Left ventricle myocardium inferior (tissue), 1 donor: ENCODE results near the gene USP20. TPM values are rescaled to one million over a fixed set of nuclear protein-coding genes. Genes with fewer than 3 reads are reported as not detected.
"Not testable (repeated sequence)": the region's sequence is repeated elsewhere in the genome, so short reads cannot be mapped to it uniquely, and the experiment has no call there.

Experiments
- DNase-seq: peaks from one replicate; pipeline ENCODE4 v3.0.0-alpha.2; 2020
- H3K27ac ChIP-seq: fragments of 200-600 bp; replicated peaks from 2 replicates; pipeline ENCODE4 v1.8.0; 2021
- H3K27me3 ChIP-seq: fragments of 200-600 bp; 2 replicates; pipeline ENCODE4 v1.8.0; 2021; ENCODE audit warnings: low read depth
- H3K36me3 ChIP-seq: fragments of 200-600 bp; 2 replicates; pipeline ENCODE4 v1.8.0; 2021
- H3K4me1 ChIP-seq: fragments of 200-600 bp; 2 replicates; pipeline ENCODE4 v1.8.0; 2021
- H3K4me3 ChIP-seq: fragments of 200-600 bp; 2 replicates; pipeline ENCODE4 v1.8.0; 2021; ENCODE audit warnings: mild to moderate bottlenecking, moderate library complexity
- H3K9me3 ChIP-seq: fragments of 200-600 bp; replicated peaks from 2 replicates; pipeline ENCODE4 v1.8.0; 2021
- intact Hi-C: fragments of 100-400 bp; cut with micrococcal nuclease; formaldehyde crosslinking; loops from one replicate; pipeline ENCODE4 v1.11.0; 2022
- total RNA-seq: library from RNA; stranded (reverse); fragmentation: NEBNext Ultra II Directional; extraction: Animal tissue kit (Norgen Biotek cat#: 25700); gene quantifications from one replicate; pipeline ENCODE4 v1.2.1, GENCODE V29; 2021
- TF ChIP-seq, protein P1 (sequence below): fragments of 200-600 bp; IDR thresholded peaks from 2 replicates; pipeline ENCODE4 v1.8.0; 2021; ENCODE audit warnings: antibody characterized with exemption, mild to moderate bottlenecking, borderline replicate concordance
- donor health status: DM: no; HTN: yes; CAD: no; lungs with severe emphysema.

Gene USP20
- total RNA-seq, 1 donor from 2014 or later, result 13.2 TPM

- Histone ChIP-seq H3K27ac (peak overlapping the region; percentile 92), H3K27me3 (no peaks in the 10 kb centered on the region), H3K9me3 (no peaks in the 10 kb centered on the region), H3K36me3 (peaks cover 8% of the 10 kb centered on the region), H3K4me3 (peak overlapping the region; percentile 66), H3K4me1 (peaks cover 57% of the 10 kb centered on the region)
- DNase-seq, result no peak
- intact Hi-C loops, result loop anchor here (10.0 kb wide), 1 partner anchor 347 kb away; no protein-coding TSS in a partner anchor
- TF ChIP-seq, protein P1, sequence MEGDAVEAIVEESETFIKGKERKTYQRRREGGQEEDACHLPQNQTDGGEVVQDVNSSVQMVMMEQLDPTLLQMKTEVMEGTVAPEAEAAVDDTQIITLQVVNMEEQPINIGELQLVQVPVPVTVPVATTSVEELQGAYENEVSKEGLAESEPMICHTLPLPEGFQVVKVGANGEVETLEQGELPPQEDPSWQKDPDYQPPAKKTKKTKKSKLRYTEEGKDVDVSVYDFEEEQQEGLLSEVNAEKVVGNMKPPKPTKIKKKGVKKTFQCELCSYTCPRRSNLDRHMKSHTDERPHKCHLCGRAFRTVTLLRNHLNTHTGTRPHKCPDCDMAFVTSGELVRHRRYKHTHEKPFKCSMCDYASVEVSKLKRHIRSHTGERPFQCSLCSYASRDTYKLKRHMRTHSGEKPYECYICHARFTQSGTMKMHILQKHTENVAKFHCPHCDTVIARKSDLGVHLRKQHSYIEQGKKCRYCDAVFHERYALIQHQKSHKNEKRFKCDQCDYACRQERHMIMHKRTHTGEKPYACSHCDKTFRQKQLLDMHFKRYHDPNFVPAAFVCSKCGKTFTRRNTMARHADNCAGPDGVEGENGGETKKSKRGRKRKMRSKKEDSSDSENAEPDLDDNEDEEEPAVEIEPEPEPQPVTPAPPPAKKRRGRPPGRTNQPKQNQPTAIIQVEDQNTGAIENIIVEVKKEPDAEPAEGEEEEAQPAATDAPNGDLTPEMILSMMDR, result peak; percentile 43
These were observed 52.4 kb downstream of the USP20 start for GRCh38 chr9:129887334-129888292.

GRCh38 chr9:129888293-129889121 is 53.2 kb downstream of the USP20 start:
- Histone ChIP-seq H3K4me1 (peaks cover 57% of the 10 kb centered on the region), H3K27ac (peak overlapping the region; percentile 92), H3K9me3 (no peaks in the 10 kb centered on the region), H3K4me3 (peak overlapping the region; percentile 66), H3K27me3 (no peaks in the 10 kb centered on the region), H3K36me3 (peaks cover 8% of the 10 kb centered on the region)
- TF ChIP-seq, protein P1, result no peak
- DNase-seq, result peak; percentile 53
- intact Hi-C loops, result loop anchor here (10.0 kb wide), 1 partner anchor 346 kb away; no protein-coding TSS in a partner anchor

DNA sequence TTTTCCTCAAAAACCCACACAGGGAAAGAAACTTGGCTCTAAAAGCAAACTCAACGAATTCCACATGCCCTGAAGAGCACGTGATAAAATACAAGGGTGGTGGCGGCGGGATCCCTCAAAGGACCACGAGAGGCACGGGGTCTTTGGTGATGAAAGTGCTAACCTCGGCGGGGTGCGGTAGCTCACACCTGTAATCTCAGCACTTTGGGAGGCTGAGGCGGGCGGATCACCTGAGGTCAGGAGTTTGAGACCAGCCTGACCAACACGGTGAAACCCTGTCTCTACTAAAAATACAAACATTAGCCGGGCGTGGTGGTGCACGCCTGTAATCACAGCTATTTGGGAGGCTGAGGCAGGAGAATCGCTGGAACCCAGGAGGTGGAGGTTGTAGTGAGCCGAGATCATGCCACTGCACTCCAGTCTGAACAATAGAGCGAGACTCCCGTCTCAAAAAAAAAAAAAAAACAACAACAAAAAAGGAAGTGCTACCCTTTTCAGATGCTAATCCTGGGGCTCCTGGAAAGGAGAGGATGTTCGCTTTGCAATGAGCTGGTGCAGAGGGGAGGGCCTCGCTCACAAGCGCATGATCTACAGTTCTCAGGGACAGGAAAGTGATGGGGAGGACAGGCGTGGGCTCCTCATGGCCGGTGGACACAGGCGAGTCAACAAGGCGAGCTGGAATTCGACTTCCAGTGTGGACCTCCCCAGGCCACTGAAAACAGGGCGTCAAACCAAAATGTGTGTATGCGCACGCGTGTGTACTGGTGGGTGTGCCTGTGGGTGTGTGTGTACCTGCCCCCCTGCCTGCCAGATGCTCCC is 54.1 kb downstream of the USP20 start:
- intact Hi-C loops, result loop anchor here (10.0 kb wide), 1 partner anchor 345 kb away; no protein-coding TSS in a partner anchor
- Histone ChIP-seq H3K4me3 (peak overlapping the region; percentile 66), H3K27me3 (no peaks in the 10 kb centered on the region), H3K4me1 (peaks cover 49% of the 10 kb centered on the region), H3K27ac (peak overlapping the region; percentile 92), H3K9me3 (no peaks in the 10 kb centered on the region), H3K36me3 (peaks cover 10% of the 10 kb centered on the region)
- no peak for DNase-seq
- TF ChIP-seq, protein P1, result no peak

- TF ChIP-seq, protein P1, result no peak
- intact Hi-C loops, result loop anchor here (10.0 kb wide), 1 partner anchor 345 kb away; no protein-coding TSS in a partner anchor
- Histone ChIP-seq H3K4me3 (peak overlapping the region; percentile 17), H3K36me3 (peaks cover 17% of the 10 kb centered on the region), H3K4me1 (peaks cover 41% of the 10 kb centered on the region), H3K27ac (peak overlapping the region; percentile 92), H3K9me3 (no peaks in the 10 kb centered on the region), H3K27me3 (no peaks in the 10 kb centered on the region)
- DNase-seq, result no peak
These were observed 54.9 kb downstream of the USP20 start for GRCh38 chr9:129889941-129890717.

DNA sequence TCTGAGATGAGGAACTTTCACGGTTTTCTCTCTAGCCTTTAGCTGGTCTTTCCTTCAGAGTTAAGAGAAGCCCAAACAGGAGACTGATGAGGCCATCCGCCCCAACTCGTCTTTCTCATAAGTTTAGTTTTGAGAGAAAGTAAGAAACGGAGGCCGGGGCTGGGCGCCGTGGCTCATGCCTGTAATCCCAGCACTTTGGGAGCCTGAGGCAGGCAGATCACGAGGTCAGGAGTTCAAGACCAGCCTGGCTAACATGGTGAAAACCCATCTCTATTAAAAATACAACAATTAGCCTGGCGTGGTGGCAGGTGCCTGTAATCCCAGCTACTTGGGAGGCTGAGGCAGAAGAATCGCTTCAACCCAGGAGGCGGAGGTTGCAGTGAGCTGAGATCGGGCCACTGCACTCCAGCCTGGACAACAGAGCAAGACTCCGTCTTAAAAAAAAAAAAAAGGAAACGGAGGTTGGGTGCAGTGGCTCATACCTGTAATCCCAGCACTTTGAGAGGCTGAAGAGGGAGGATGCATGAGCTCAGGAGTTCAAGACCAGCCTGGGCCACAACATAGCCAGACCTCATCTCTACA is 55.6 kb downstream of the USP20 start:
- DNase-seq, H3K27me3 ChIP-seq, H3K9me3 ChIP-seq, intact Hi-C loops: not testable (repeated sequence)
- H3K4me1 ChIP-seq, result peaks cover 35% of the 10 kb centered on the region
- peaks cover 23% of the 10 kb centered on the region for H3K36me3 ChIP-seq
- H3K27ac ChIP-seq, result peak overlapping the region; percentile 92
- peak overlapping the region; percentile 17 for H3K4me3 ChIP-seq
